BE2C (cell line): ENCODE results near the gene GNB1.

Experiments
- DNase-seq: peaks from one replicate; pipeline ENCODE4 v3.0.0-alpha.2; 2020
- H3K27me3 ChIP-seq: fragments of 250-450 bp; sonication (Bioruptor Pico); 2 replicates; pipeline ENCODE4 v1.5.1; 2020; ENCODE audit warnings: mild to moderate bottlenecking
- H3K36me3 ChIP-seq: fragments of 250-450 bp; sonication (Bioruptor Pico); 2 replicates; pipeline ENCODE4 v1.5.1; 2020; ENCODE audit warnings: mild to moderate bottlenecking
- H3K4me1 ChIP-seq: fragments of 250-450 bp; sonication (Bioruptor Pico); 2 replicates; pipeline ENCODE4 v1.5.1; 2020
- H3K4me3 ChIP-seq: 2 replicates; pipeline ENCODE4 v1.5.1; 2011; ENCODE audit warnings: low read depth, low read length
- H3K9me3 ChIP-seq: fragments of 250-450 bp; sonication (Bioruptor Pico); 2 replicates; pipeline ENCODE4 v1.5.1; 2020
- CTCF ChIP-seq: IDR thresholded peaks from 2 replicates; pipeline ENCODE4 v1.5.1; 2012; ENCODE audit warnings: mild to moderate bottlenecking, low read depth, low read length

The GNB1 gene

GRCh38 chr1:1815606-1816281, 75.1 kb downstream of the GNB1 start:
- Histone ChIP-seq H3K27me3 (no peaks in the 10 kb centered on the region), H3K9me3 (no peaks in the 10 kb centered on the region), H3K4me3 (no peak overlapping the region), H3K36me3 (peaks cover 77% of the 10 kb centered on the region), H3K4me1 (no peaks in the 10 kb centered on the region)
- no peak for DNase-seq
- no peak for TF ChIP-seq CTCF

GRCh38 chr1:1809489-1809888, 81.4 kb downstream of the GNB1 start:
- Histone ChIP-seq H3K27me3 (no peaks in the 10 kb centered on the region), H3K9me3 (no peaks in the 10 kb centered on the region), H3K36me3 (peaks cover 78% of the 10 kb centered on the region), H3K4me1 (no peaks in the 10 kb centered on the region), H3K4me3 (no peak overlapping the region)
- TF ChIP-seq CTCF = no peak
- DNase-seq = no peak

- no peaks in the 10 kb centered on the region for H3K4me1 ChIP-seq
- no peak for TF ChIP-seq CTCF
- no peaks in the 10 kb centered on the region for H3K27me3 ChIP-seq
- H3K4me3 ChIP-seq = no peak overlapping the region
- H3K36me3 ChIP-seq = peaks cover 77% of the 10 kb centered on the region
- H3K9me3 ChIP-seq = no peaks in the 10 kb centered on the region
- DNase-seq = no peak
These were observed 82.7 kb downstream of the GNB1 start for GRCh38 chr1:1808206-1808605.

GRCh38 chr1:1806890-1807289, 84.0 kb downstream of the GNB1 start:
- H3K4me1 ChIP-seq = no peaks in the 10 kb centered on the region
- DNase-seq = no peak
- no peak overlapping the region for H3K4me3 ChIP-seq
- no peaks in the 10 kb centered on the region for H3K9me3 ChIP-seq
- no peaks in the 10 kb centered on the region for H3K27me3 ChIP-seq
- TF ChIP-seq CTCF = no peak
- H3K36me3 ChIP-seq = peaks cover 77% of the 10 kb centered on the region

- H3K4me1 ChIP-seq = no peaks in the 10 kb centered on the region
- TF ChIP-seq CTCF = no peak
- no peaks in the 10 kb centered on the region for H3K9me3 ChIP-seq
- H3K36me3 ChIP-seq = peaks cover 84% of the 10 kb centered on the region
- H3K27me3 ChIP-seq = no peaks in the 10 kb centered on the region
- no peak overlapping the region for H3K4me3 ChIP-seq
- DNase-seq = no peak
These were observed 86.6 kb downstream of the GNB1 start for GRCh38 chr1:1804301-1804700.

- TF ChIP-seq CTCF = no peak
- no peaks in the 10 kb centered on the region for H3K9me3 ChIP-seq
- DNase-seq = no peak
- H3K4me1 ChIP-seq = no peaks in the 10 kb centered on the region
- no peak overlapping the region for H3K4me3 ChIP-seq
- H3K27me3 ChIP-seq = no peaks in the 10 kb centered on the region
- peaks cover 87% of the 10 kb centered on the region for H3K36me3 ChIP-seq
These were observed 88.0 kb downstream of the GNB1 start for GRCh38 chr1:1802871-1803270.
